Activated naive CD4-positive, alpha-beta T cell (primary cell): Measurements from ENCODE around the gene MYO15B.
"Not testable (repeated sequence)": the region's sequence is repeated elsewhere in the genome, so short reads cannot be mapped to it uniquely, and the experiment has no call there.

Experiments used
- DNase-seq, 4 experiments: peaks; one replicate each; lab custom pipeline; 2025; lab: John Stamatoyannopoulos, UW

The MYO15B gene

DNA sequence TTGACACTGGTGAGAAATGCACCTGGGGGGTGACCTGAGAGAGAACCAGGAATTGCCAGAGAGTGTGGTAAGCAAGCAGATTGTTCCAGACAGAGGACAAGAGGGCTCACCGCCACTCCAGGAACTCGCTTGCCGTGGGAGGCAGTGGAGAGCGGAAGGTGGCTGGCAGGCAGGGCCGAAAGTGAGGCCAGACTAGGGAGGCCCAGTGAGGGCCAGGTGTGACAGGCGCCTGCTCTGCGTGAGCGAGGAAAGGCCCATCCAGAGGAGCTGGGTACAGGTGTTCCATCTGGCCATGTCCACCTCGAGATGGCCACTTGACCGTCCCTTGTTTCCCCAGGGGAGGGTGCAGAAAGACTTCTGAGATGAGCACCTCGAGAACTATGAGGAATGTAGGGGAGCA lies 11.9 kb upstream of the MYO15B start:
- DNase-seq = no peak

GRCh38 chr17:75576661-75577060 lies 10.9 kb upstream of the MYO15B start:
- DNase-seq = no peak

DNA sequence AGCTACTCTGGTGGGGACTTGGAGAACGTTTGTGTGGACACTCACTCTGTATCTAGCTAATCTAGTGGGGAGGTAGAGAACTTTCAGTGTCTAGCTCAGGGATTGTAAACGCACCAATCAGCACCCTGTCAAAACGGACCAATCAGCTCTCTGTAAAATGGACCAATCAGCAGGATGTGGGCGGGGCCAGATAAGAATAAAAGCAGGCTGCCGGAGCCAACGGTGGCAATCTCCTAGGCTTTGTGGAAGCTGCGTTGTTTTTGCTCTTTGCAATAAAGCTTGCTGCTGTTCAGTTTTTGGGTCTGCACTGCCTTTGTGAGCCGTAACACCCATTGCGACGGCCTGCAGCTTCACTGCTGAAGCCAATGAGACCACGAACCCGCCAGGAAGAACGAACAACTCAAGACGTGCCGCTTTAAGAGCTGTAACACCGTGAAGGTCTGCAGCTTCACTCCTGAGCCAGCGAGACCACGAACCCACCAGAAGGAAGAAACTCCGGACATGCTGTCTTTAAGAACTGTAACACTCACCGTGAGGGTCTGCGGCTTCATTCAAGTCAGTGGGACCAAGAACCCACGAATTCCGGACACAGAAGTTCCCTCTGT lies 6.4 kb upstream of the MYO15B start:
- DNase-seq = peak in 3 of 4 experiments; percentile 10 to 48 (median 11)

DNA sequence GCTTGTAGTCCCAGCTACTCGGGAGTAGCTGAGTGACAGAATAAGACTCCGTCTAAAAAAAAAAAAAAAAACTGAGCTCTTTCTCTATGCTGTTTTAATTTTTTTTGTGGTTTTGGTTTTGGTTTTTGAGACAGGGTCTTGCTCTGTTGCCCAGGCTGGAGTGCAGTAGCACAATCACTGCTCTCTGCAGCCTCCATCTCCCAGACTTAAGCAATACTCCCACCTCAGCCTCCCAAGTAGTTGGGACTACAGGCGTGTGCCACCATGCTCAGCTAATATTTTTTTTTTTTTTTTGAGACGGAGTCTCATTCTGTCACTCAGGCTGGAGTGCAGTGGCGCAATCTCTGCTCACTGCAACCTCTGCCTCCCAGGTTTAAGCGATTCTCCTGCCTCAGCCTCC lies 4.4 kb upstream of the MYO15B start:
- not testable (repeated sequence) for DNase-seq

GRCh38 chr17:75584849-75585175 lies 2.8 kb upstream of the MYO15B start:
- DNase-seq = no peak

- DNase-seq = peak in 1 of 4 experiments; percentile 50
Measured at GRCh38 chr17:75588596-75589011, 1.0 kb downstream of the MYO15B start.

- DNase-seq = peak; percentile 93 to 97 (median 95)
Measured at GRCh38 chr17:75589012-75589918, 1.7 kb downstream of the MYO15B start.

DNA sequence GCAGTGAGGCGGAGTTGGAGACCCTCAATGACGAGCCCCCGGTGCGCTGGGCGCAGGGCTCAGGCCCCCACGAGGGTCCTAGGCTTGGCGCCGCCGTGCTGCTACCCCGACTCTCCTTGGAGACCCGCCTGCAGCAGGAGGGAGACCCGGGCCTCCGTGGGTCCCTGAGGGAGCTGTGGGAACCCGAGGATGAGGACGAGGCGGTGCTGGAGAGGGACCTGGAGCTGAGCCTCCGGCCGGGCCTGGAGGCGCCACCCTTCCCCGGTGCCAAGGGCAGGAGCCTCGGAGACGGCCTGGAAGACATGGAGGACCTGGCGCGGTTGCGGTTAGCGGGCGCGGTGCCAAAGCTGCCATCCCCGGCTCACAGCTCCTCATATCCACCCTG lies 2.3 kb downstream of the MYO15B start:
- DNase-seq = no peak

GRCh38 chr17:75590314-75590761 lies 2.7 kb downstream of the MYO15B start:
- no peak for DNase-seq

DNA sequence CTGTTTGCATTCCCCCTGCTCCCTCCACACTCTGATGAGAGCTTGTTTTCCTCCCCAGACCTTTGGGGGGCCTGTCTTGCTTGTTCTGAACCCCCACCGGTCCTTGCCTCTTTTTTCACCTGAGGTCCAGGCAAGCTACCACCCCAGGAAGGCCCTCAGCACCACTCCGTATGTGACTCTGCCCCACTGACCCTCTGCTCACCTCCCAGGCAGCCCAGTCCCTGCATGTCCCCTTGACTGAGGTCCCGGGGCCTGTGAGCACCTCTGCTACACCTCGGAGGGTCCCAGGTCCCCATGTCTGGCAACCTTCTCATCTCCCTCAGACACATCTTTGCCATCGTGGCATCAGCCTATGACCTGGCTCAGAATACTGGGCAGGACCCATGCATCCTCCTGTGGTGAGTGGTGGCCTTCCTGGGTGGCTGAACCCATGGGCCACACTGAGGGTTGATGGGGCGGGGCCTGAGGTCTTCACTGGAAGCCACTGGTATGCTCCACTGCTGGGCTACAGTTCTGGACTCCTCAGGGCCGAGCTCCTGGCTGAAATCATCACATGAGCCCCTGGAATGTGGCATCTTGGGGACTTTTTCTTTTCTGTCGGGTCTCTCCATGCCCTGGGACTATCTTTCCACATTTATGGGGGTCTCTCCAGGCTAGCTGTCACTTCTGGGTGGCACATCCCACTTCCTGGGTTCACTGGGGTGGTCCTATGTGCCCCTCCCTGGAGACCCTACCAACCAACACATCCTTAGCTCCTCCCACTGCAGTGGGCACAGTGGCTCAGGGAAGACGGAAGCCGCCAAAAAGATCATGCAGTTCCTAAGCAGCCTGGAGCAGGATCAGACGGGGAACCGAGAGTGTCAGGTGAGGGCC lies 3.5 kb downstream of the MYO15B start:
- no peak for DNase-seq

- DNase-seq = no peak
Measured at GRCh38 chr17:75591722-75592302, 4.2 kb downstream of the MYO15B start.

DNA sequence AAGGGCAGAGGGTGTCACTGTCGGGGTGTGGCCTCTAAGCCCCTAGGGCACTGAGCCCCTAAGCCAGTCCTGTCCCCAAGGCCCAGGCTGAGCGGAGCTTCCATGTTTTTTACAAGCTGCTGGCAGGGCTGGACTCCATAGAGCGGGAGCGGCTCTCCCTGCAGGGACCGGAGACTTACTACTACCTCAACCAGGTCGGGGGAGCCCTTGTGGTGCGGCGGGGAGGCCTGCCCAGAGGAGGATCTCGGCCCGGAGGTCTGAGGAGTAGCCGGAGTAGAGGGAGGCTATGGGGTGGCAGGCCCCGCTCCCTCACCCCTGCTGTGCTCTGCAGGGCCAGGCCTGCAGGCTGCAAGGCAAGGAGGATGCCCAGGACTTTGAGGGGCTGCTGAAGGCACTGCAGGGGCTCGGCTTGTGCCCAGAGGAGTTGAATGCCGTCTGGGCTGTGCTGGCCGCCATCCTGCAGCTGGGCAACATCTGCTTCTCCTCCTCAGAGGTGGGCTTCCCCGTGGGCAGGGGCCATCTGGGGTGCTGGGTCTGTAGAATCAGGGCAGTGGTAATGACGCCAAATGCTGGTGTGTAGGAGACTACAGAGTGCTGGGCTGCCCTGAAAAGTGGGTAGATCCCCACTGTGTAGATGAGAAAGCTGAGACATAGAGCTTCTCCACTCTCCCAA lies 4.9 kb downstream of the MYO15B start:
- no peak for DNase-seq

GRCh38 chr17:75593430-75593829 lies 5.8 kb downstream of the MYO15B start:
- DNase-seq = not testable (repeated sequence)

GRCh38 chr17:75594499-75595283 lies 7.1 kb downstream of the MYO15B start:
- no peak for DNase-seq

DNA sequence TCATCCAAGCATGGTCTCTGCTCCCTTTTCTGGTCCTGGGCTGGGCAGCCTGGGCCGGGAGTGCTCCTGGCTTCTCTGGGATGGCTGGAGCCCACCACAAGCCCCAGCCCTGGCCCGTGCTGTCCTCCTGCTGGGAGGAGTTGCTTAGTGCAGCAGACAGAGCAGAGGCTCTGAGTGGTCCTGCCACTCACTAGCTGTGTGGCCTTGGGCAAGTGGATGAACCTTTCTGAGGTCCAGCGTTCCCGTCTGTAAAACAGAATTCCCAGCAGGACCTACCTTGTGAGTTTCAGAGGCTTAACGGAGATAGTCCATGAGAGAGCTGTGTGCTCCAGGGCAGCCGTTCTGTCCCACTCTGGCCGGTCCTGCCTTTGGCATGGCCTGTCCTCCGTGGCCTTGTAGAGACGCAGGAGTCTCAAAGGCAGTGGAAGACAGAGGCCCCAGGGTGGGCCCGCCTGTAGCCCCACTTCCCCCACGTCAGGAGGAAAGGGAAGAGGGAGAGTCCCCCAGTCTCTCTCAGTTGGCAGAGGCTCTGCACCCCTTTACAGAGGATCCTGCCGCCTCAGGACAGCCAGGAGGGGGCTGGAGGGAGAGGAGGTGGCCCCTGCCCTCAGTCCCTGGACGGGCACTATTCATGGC lies 7.8 kb downstream of the MYO15B start:
- no peak for DNase-seq

- DNase-seq = no peak
Measured at GRCh38 chr17:75595920-75596313, 8.3 kb downstream of the MYO15B start.

DNA sequence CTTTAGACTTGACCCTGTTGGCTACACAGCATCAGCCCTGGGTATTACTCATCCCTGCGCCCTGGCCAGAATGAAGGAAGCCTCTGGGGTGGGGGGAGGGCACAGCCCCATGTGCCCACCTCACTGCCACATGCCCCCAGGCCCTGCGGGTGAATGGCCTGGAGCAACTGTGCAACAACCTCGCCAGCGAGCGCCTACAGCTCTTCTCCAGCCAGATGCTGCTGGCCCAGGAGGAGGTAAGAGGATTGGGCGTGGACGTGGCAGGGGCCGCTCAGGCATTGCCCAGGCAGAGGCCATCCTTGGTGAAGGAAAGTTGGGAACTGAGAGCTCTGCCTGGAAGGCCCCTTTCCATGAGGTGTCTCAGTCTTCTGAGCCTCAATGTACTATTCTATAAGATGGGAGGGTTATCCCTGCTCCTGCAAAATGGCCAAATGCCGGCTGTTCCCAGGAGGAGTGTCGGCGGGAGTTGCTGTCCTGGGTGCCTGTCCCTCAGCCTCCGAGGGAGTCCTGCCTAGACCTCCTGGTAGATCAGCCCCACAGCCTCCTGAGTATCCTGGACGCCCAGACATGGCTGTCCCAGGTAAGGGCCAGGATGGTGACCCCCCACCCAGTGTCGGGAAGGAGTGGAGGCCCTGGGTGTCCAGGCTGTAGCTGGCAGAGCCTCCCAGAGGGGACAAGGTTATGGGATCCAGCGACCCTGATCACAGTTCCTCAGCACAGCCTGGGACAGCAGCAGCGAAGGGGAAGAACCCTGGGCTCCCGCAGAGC lies 8.9 kb downstream of the MYO15B start:
- DNase-seq = no peak

- DNase-seq = peak in 3 of 4 experiments; percentile 33 to 48 (median 37)
Measured at GRCh38 chr17:75601057-75601987, 13.7 kb downstream of the MYO15B start.
